K562 (cell line): ENCODE measurements around the gene MAK. TPM values are rescaled to one million over a fixed set of nuclear protein-coding genes. Genes with fewer than 3 reads are reported as not detected.

Experiments used
- CBX5 ChIP-seq: IDR thresholded peaks from 2 replicates; pipeline ENCODE4 v1.6.1; 2014; ENCODE audit warnings: low read depth, borderline replicate concordance
- CEBPZ ChIP-seq: fragments of 150-350 bp; IDR thresholded peaks from 2 replicates; pipeline ENCODE4 v1.6.1; 2014; ENCODE audit warnings: low read depth, mild to moderate bottlenecking, low read length, borderline replicate concordance
- DACH1 ChIP-seq: fragments of 450-650 bp; IDR thresholded peaks from 2 replicates; pipeline ENCODE4 v1.6.1; 2018; ENCODE audit not compliant: partially characterized antibody
- E2F3 ChIP-seq: fragments of 250-450 bp; sonication (Bioruptor Pico); IDR thresholded peaks from 2 replicates; pipeline ENCODE4 v1.4.0; 2020; ENCODE audit warnings: mild to moderate bottlenecking
- ESRRB ChIP-seq: fragments of 250-450 bp; sonication (Bioruptor Pico); IDR thresholded peaks from 2 replicates; pipeline ENCODE4 v1.5.0; 2020; ENCODE audit warnings: mild to moderate bottlenecking, moderate library complexity, borderline replicate concordance
- GMEB1 ChIP-seq: fragments of 250-450 bp; sonication (Bioruptor Pico); IDR thresholded peaks from 2 replicates; pipeline ENCODE4 v1.4.0; 2020; ENCODE audit warnings: mild to moderate bottlenecking
- HEY1 ChIP-seq: fragments of 250-450 bp; sonication (Bioruptor Pico); IDR thresholded peaks from 2 replicates; pipeline ENCODE4 v1.5.0; 2020; ENCODE audit warnings: mild to moderate bottlenecking, moderate library complexity, borderline replicate concordance
- HNRNPL ChIP-seq: fragments of 200-400 bp; formaldehyde crosslinking; IDR thresholded peaks from 2 replicates; pipeline ENCODE4 v1.6.1; 2017; ENCODE audit warnings: low read depth, mild to moderate bottlenecking, low read length
- KDM5B ChIP-seq: fragments of 200-600 bp; sonication (generic); IDR thresholded peaks from 2 replicates; pipeline ENCODE4 v1.6.1; 2012; ENCODE audit warnings: low read depth, mild to moderate bottlenecking, moderate library complexity, low read length, control low read depth, inconsistent platforms; ENCODE audit not compliant: insufficient replicate concordance
- MAFG ChIP-seq: fragments of 450-650 bp; conservative IDR thresholded peaks from 2 replicates; pipeline ENCODE4 v1.6.1; 2016; ENCODE audit warnings: missing genetic modification characterization, missing compliant biosample characterization
- POLR2AphosphoS5 ChIP-seq: IDR thresholded peaks from 2 replicates; pipeline ENCODE4 v1.6.1; 2011; ENCODE audit warnings: mild to moderate bottlenecking, low read depth, low read length, moderate library complexity; ENCODE audit not compliant: control insufficient read depth, insufficient read depth
- POLR3A ChIP-seq: IDR thresholded peaks from 2 replicates; pipeline ENCODE4 v1.6.1; 2011; ENCODE audit warnings: borderline replicate concordance, mild to moderate bottlenecking, moderate library complexity; ENCODE audit not compliant: insufficient read length, insufficient read depth; ENCODE audit errors: extremely low read depth
- PTTG1 ChIP-seq: fragments of 450-650 bp; IDR thresholded peaks from 2 replicates; pipeline ENCODE4 v1.6.1; 2016; ENCODE audit warnings: low read depth, mild to moderate bottlenecking, missing genetic modification characterization, missing compliant biosample characterization
- SAP30 ChIP-seq: fragments of 200-600 bp; sonication (generic); IDR thresholded peaks from 2 replicates; pipeline ENCODE4 v1.6.1; 2012; ENCODE audit warnings: borderline replicate concordance, low read depth, mild to moderate bottlenecking, moderate library complexity, low read length, control low read depth, inconsistent platforms; ENCODE audit not compliant: insufficient read depth, poor library complexity, severe bottlenecking
- TBP ChIP-seq: optimal IDR thresholded peaks from 2 replicates; pipeline ENCODE3; 2011; ENCODE audit warnings: low read depth, low read length, improper control_type of control experiment
- TEAD2 ChIP-seq: fragments of 450-650 bp; IDR thresholded peaks from 2 replicates; pipeline ENCODE4 v1.6.1; 2016; ENCODE audit warnings: missing genetic modification characterization, control low read depth, missing compliant biosample characterization
- ZFPM2 ChIP-seq: fragments of 250-450 bp; sonication (Bioruptor Pico); IDR thresholded peaks from 2 replicates; pipeline ENCODE4 v1.5.1; 2022; ENCODE audit warnings: mild to moderate bottlenecking
- ZKSCAN8 ChIP-seq: fragments of 200-800 bp; sonication (Bioruptor generic); IDR thresholded peaks from 2 replicates; pipeline ENCODE4 v1.6.1; 2016; ENCODE audit warnings: missing genetic modification characterization, missing compliant biosample characterization
- ZNF124 ChIP-seq: sonication (generic); formaldehyde crosslinking; IDR thresholded peaks from 2 replicates; pipeline ENCODE4 v1.8.1; 2022; ENCODE audit warnings: missing genetic modification reagents
- ZNF507 ChIP-seq: conservative IDR thresholded peaks from 2 replicates; pipeline ENCODE4 v1.6.1; 2017; ENCODE audit warnings: missing genetic modification characterization, missing compliant biosample characterization
- polyA plus RNA-seq, 8 experiments: library from polyadenylated mRNA; depleted of rRNA in 4 of 8; stranded (reverse) in 5 of 8; unstranded in 3 of 8; fragments of >200 nt; fragmentation: Nextera tagmentation in 2 of 8; fragmentation: Illumina TruSeq in 1 of 8; extraction: Ambion mirVana in 2 of 8; extraction: Trizol in 1 of 8; gene quantifications; 2 replicates each; pipeline versions ENCODE4 v1.2.1 to v1.2.3, GENCODE V29; 2011 to 2014; ENCODE audit warnings: inconsistent platforms in 1 of 8, missing spikeins in 1 of 8
- total RNA-seq, 7 experiments: library from RNA; depleted of rRNA in 6 of 7; stranded (reverse); fragments of >200 nt in 6 of 7; fragmentation: Illumina TruSeq in 2 of 7; extraction: Trizol in 2 of 7; gene quantifications; 2 replicates each; pipeline versions ENCODE4 v1.2.1 to v1.2.3, GENCODE V29; 2011 to 2021; ENCODE audit warnings: low replicate concordance in 1 of 7
- TF ChIP-seq, protein P1 (sequence below), 2 experiments: fragments of 250-450 bp in 1 of 2; fragments of 450-650 bp in 1 of 2; sonication (Bioruptor Pico) in 1 of 2; IDR thresholded peaks; 2 replicates each; pipeline versions ENCODE4 v1.6.1 to v1.8.0; 2016 to 2021; ENCODE audit warnings: mild to moderate bottlenecking in 2 of 2, moderate library complexity in 2 of 2, missing compliant biosample characterization in 1 of 2, missing genetic modification characterization in 1 of 2

The MAK gene
- total and polyA plus RNA-seq, 9 of the 15 experiments (the other 6 are each of a cell fraction or from before 2014, with no cell fraction given): 0.25 to 1.1 (median 0.53) TPM

- TF ChIP-seq CEBPZ (no peak), SAP30 (no peak), ZKSCAN8 (CRISPR knock-in tag) (no peak), POLR2AphosphoS5 (peak; percentile 90), HNRNPL (no peak), CBX5 (peak; percentile 50; the same call in 1 of the 2 replicates), TBP (peak; percentile 62), DACH1 (peak; percentile 28), ESRRB (no peak), POLR3A (peak; percentile 34), GMEB1 (CRISPR knock-in tag) (no peak), E2F3 (CRISPR knock-in tag) (peak; percentile 39; the same call in 1 of the 2 replicates), HEY1 (CRISPR knock-in tag) (no peak), ZNF124 (no peak), TEAD2 (no peak), ZNF507 (tag) (no peak), ZFPM2 (CRISPR knock-in tag) (no peak), MAFG (tag) (no peak), KDM5B (peak; percentile 89), PTTG1 (no peak)
- TF ChIP-seq, protein P1, sequence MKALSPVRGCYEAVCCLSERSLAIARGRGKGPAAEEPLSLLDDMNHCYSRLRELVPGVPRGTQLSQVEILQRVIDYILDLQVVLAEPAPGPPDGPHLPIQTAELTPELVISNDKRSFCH (CRISPR knock-in tag; IDR thresholded peaks at IDR 0.05): no peak
- TF ChIP-seq, protein P1 (tag; IDR thresholded peaks at IDR 0.05): peak; percentile 59; the same call in 1 of the 2 replicates
Measured at GRCh38 chr6:10886691-10887502, 48.6 kb upstream of the MAK start, which contains the start of gene SYCP2L (continued).
